ENCODE measurements around the gene ANO6. TPM values are rescaled to one million over a fixed set of nuclear protein-coding genes. Genes with fewer than 3 reads are reported as not detected.

Gene ANO6
- total RNA-seq, 1 experiment from 2014 or later: 46.8 TPM

- TF ChIP-seq, protein P1, sequence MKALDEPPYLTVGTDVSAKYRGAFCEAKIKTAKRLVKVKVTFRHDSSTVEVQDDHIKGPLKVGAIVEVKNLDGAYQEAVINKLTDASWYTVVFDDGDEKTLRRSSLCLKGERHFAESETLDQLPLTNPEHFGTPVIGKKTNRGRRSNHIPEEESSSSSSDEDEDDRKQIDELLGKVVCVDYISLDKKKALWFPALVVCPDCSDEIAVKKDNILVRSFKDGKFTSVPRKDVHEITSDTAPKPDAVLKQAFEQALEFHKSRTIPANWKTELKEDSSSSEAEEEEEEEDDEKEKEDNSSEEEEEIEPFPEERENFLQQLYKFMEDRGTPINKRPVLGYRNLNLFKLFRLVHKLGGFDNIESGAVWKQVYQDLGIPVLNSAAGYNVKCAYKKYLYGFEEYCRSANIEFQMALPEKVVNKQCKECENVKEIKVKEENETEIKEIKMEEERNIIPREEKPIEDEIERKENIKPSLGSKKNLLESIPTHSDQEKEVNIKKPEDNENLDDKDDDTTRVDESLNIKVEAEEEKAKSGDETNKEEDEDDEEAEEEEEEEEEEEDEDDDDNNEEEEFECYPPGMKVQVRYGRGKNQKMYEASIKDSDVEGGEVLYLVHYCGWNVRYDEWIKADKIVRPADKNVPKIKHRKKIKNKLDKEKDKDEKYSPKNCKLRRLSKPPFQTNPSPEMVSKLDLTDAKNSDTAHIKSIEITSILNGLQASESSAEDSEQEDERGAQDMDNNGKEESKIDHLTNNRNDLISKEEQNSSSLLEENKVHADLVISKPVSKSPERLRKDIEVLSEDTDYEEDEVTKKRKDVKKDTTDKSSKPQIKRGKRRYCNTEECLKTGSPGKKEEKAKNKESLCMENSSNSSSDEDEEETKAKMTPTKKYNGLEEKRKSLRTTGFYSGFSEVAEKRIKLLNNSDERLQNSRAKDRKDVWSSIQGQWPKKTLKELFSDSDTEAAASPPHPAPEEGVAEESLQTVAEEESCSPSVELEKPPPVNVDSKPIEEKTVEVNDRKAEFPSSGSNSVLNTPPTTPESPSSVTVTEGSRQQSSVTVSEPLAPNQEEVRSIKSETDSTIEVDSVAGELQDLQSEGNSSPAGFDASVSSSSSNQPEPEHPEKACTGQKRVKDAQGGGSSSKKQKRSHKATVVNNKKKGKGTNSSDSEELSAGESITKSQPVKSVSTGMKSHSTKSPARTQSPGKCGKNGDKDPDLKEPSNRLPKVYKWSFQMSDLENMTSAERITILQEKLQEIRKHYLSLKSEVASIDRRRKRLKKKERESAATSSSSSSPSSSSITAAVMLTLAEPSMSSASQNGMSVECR (CRISPR knock-in tag; IDR thresholded peaks at IDR 0.05; ENCODE audit: borderline replicate concordance): no peak
- TF ChIP-seq, protein P2, sequence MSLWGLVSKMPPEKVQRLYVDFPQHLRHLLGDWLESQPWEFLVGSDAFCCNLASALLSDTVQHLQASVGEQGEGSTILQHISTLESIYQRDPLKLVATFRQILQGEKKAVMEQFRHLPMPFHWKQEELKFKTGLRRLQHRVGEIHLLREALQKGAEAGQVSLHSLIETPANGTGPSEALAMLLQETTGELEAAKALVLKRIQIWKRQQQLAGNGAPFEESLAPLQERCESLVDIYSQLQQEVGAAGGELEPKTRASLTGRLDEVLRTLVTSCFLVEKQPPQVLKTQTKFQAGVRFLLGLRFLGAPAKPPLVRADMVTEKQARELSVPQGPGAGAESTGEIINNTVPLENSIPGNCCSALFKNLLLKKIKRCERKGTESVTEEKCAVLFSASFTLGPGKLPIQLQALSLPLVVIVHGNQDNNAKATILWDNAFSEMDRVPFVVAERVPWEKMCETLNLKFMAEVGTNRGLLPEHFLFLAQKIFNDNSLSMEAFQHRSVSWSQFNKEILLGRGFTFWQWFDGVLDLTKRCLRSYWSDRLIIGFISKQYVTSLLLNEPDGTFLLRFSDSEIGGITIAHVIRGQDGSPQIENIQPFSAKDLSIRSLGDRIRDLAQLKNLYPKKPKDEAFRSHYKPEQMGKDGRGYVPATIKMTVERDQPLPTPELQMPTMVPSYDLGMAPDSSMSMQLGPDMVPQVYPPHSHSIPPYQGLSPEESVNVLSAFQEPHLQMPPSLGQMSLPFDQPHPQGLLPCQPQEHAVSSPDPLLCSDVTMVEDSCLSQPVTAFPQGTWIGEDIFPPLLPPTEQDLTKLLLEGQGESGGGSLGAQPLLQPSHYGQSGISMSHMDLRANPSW (CRISPR knock-in tag; conservative IDR thresholded peaks at IDR 0.05; ENCODE audit: low read depth): no peak
- TF ChIP-seq MYBL2 (CRISPR knock-in tag; IDR thresholded peaks at IDR 0.05) (no peak), USF1 (CRISPR knock-in tag; IDR thresholded peaks at IDR 0.05) (peak; percentile 41; the same call in 1 of the 2 replicates), ZNF512 (CRISPR knock-in tag; IDR thresholded peaks at IDR 0.05; ENCODE audit: borderline replicate concordance) (0 out of 2 replicates have a peak, but pooled peaks have one; percentile 46), NR2C2 (CRISPR knock-in tag; IDR thresholded peaks at IDR 0.05) (no peak), E2F4 (CRISPR knock-in tag; IDR thresholded peaks at IDR 0.05; ENCODE audit: borderline replicate concordance, low read depth) (no peak), TEAD1 (CRISPR knock-in tag; IDR thresholded peaks at IDR 0.05) (peak; percentile 69; the same call in 1 of the 2 replicates), ETV6 (CRISPR knock-in tag; IDR thresholded peaks at IDR 0.05) (peak; percentile 70; the same call in 1 of the 2 replicates), IRF1 (CRISPR knock-in tag; IDR thresholded peaks at IDR 0.05) (peak; percentile 76), FOXJ3 (CRISPR knock-in tag; IDR thresholded peaks at IDR 0.05; ENCODE audit: borderline replicate concordance) (no peak), JUN (CRISPR knock-in tag; IDR thresholded peaks at IDR 0.05) (no peak), ZNF121 (CRISPR knock-in tag; IDR thresholded peaks at IDR 0.05) (peak; percentile 56), ZNF263 (CRISPR knock-in tag; IDR thresholded peaks at IDR 0.05; ENCODE audit: low read depth) (no peak)
- TF ChIP-seq, protein P3, sequence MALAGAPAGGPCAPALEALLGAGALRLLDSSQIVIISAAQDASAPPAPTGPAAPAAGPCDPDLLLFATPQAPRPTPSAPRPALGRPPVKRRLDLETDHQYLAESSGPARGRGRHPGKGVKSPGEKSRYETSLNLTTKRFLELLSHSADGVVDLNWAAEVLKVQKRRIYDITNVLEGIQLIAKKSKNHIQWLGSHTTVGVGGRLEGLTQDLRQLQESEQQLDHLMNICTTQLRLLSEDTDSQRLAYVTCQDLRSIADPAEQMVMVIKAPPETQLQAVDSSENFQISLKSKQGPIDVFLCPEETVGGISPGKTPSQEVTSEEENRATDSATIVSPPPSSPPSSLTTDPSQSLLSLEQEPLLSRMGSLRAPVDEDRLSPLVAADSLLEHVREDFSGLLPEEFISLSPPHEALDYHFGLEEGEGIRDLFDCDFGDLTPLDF (CRISPR knock-in tag; IDR thresholded peaks at IDR 0.05): no peak
- TF ChIP-seq, protein P4, sequence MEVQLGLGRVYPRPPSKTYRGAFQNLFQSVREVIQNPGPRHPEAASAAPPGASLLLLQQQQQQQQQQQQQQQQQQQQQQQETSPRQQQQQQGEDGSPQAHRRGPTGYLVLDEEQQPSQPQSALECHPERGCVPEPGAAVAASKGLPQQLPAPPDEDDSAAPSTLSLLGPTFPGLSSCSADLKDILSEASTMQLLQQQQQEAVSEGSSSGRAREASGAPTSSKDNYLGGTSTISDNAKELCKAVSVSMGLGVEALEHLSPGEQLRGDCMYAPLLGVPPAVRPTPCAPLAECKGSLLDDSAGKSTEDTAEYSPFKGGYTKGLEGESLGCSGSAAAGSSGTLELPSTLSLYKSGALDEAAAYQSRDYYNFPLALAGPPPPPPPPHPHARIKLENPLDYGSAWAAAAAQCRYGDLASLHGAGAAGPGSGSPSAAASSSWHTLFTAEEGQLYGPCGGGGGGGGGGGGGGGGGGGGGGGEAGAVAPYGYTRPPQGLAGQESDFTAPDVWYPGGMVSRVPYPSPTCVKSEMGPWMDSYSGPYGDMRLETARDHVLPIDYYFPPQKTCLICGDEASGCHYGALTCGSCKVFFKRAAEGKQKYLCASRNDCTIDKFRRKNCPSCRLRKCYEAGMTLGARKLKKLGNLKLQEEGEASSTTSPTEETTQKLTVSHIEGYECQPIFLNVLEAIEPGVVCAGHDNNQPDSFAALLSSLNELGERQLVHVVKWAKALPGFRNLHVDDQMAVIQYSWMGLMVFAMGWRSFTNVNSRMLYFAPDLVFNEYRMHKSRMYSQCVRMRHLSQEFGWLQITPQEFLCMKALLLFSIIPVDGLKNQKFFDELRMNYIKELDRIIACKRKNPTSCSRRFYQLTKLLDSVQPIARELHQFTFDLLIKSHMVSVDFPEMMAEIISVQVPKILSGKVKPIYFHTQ (CRISPR knock-in tag; IDR thresholded peaks at IDR 0.05): no peak
- TF ChIP-seq, protein P5, sequence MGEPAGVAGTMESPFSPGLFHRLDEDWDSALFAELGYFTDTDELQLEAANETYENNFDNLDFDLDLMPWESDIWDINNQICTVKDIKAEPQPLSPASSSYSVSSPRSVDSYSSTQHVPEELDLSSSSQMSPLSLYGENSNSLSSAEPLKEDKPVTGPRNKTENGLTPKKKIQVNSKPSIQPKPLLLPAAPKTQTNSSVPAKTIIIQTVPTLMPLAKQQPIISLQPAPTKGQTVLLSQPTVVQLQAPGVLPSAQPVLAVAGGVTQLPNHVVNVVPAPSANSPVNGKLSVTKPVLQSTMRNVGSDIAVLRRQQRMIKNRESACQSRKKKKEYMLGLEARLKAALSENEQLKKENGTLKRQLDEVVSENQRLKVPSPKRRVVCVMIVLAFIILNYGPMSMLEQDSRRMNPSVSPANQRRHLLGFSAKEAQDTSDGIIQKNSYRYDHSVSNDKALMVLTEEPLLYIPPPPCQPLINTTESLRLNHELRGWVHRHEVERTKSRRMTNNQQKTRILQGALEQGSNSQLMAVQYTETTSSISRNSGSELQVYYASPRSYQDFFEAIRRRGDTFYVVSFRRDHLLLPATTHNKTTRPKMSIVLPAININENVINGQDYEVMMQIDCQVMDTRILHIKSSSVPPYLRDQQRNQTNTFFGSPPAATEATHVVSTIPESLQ (CRISPR knock-in tag; IDR thresholded peaks at IDR 0.05): no peak
- TF ChIP-seq, protein P6, sequence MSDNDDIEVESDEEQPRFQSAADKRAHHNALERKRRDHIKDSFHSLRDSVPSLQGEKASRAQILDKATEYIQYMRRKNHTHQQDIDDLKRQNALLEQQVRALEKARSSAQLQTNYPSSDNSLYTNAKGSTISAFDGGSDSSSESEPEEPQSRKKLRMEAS (CRISPR knock-in tag; IDR thresholded peaks at IDR 0.05): peak; percentile 72
These were observed at the start of gene ANO6 (continued) for GRCh38 chr12:45215419-45216229.

All from WTC11 (cell line).